Stimulated activated CD8-positive, alpha-beta memory T cell treated with anti-CD3 and anti-CD28 coated beads, Interleukin-12 subunit alpha, Interleukin-12 subunit beta, amount 100 ng/mL, for 4 hours (primary cell): Measurements from ENCODE around the gene STOML1.

Experiments
- DNase-seq: peaks from one replicate; pipeline ENCODE4 v3.0.0-alpha.2; 2020; ENCODE audit warnings: low read depth

The STOML1 gene

GRCh38 chr15:74013374-74013894 is 21.3 kb upstream of the STOML1 start:
- no peak for DNase-seq

GRCh38 chr15:74011610-74012009 is 19.5 kb upstream of the STOML1 start:
- DNase-seq: no peak

- no peak for DNase-seq
Observed at GRCh38 chr15:74010929-74011540, 18.9 kb upstream of the STOML1 start.

- no peak for DNase-seq
Observed at GRCh38 chr15:74008901-74009300, 16.8 kb upstream of the STOML1 start.

GRCh38 chr15:74007820-74008371 is 15.8 kb upstream of the STOML1 start:
- no peak for DNase-seq

- DNase-seq: no peak
Observed at GRCh38 chr15:74006774-74007639, 14.9 kb upstream of the STOML1 start.

GRCh38 chr15:73997986-73998385 is 5.9 kb upstream of the STOML1 start:
- DNase-seq: no peak

GRCh38 chr15:73996939-73997338 is 4.8 kb upstream of the STOML1 start:
- no peak for DNase-seq

GRCh38 chr15:73996267-73996666 is 4.2 kb upstream of the STOML1 start:
- DNase-seq: no peak

GRCh38 chr15:73994912-73995622 is 3.0 kb upstream of the STOML1 start:
- no peak for DNase-seq

GRCh38 chr15:73994413-73994883 is 2.4 kb upstream of the STOML1 start, which contains the start of gene PML:
Gene PML, plus strand, starts transcription at chr15:73994716. Its CDS starts 97 bp downstream, at chr15:73994813.
- DNase-seq: peak; percentile 87

GRCh38 chr15:73993211-73993994 is 1.3 kb upstream of the STOML1 start:
- DNase-seq: no peak

- no peak for DNase-seq
Observed at GRCh38 chr15:73992594-73992898, 451 bp upstream of the STOML1 start.

GRCh38 chr15:73991260-73991659 is 835 bp downstream of the STOML1 start:
- no peak for DNase-seq

GRCh38 chr15:73990250-73991005 is 1.7 kb downstream of the STOML1 start:
- DNase-seq: no peak

- DNase-seq: no peak
Observed at GRCh38 chr15:73989001-73989798, 2.9 kb downstream of the STOML1 start.

- DNase-seq: no peak
Observed at GRCh38 chr15:73988445-73988969, 3.6 kb downstream of the STOML1 start.

- DNase-seq: no peak
Observed at GRCh38 chr15:73987681-73988444, 4.2 kb downstream of the STOML1 start.

- no peak for DNase-seq
Observed at GRCh38 chr15:73987250-73987649, 4.8 kb downstream of the STOML1 start.
